CD8-positive, alpha-beta memory T cell (primary cell): ENCODE data around the gene FEZF2. TPM values are rescaled to one million over a fixed set of nuclear protein-coding genes. Genes with fewer than 3 reads are reported as not detected.

Source experiments
- CTCF ChIA-PET: fragments of 350-600 bp; sonication (Branson Sonifier 250); formaldehyde crosslinking; loops from one replicate; lab custom pipeline; 2021; ENCODE audit warnings: antibody characterized with exemption; lab: Charles Lee
- POLR2A ChIA-PET: fragments of 350-600 bp; sonication (Branson Sonifier 250); formaldehyde crosslinking; loops from one replicate; lab custom pipeline; 2021; ENCODE audit warnings: antibody characterized with exemption; lab: Charles Lee
- DNase-seq, 5 donors: peaks; one replicate each; pipeline versions ENCODE4 v3.0.0 to v3.0.0-alpha.2; 2020 to 2022; ENCODE audit warnings: mixed read lengths in 1 of 5
- H3K27ac ChIP-seq: one replicate; pipeline ENCODE4 v1.7.0; 2013; ENCODE audit warnings: low read depth, mild to moderate bottlenecking, low read length, moderate library complexity
- H3K27me3 ChIP-seq: 2 replicates; pipeline ENCODE4 v1.7.0; 2013; ENCODE audit warnings: low read length, mild to moderate bottlenecking; ENCODE audit not compliant: insufficient read depth, poor library complexity, severe bottlenecking
- H3K36me3 ChIP-seq: 2 replicates; pipeline ENCODE4 v1.7.0; 2013; ENCODE audit warnings: mild to moderate bottlenecking, low read length, moderate library complexity; ENCODE audit not compliant: insufficient read depth
- H3K4me1 ChIP-seq: 2 replicates; pipeline ENCODE4 v1.7.0; 2013; ENCODE audit warnings: mild to moderate bottlenecking, low read length, moderate library complexity; ENCODE audit not compliant: insufficient read depth
- H3K4me3 ChIP-seq: 2 replicates; pipeline ENCODE4 v1.7.0; 2013; ENCODE audit warnings: mild to moderate bottlenecking, low read length
- H3K9me3 ChIP-seq: 2 replicates; pipeline ENCODE4 v1.7.0; 2013; ENCODE audit warnings: mild to moderate bottlenecking, low read length
- H3K27ac Mint-ChIP-seq, 8 donors: one replicate each; pipeline ENCODE4 v1.8.0; 2020 to 2021; ENCODE audit warnings: mixed read lengths in 8 of 8, mild to moderate bottlenecking in 6 of 8, inconsistent platforms in 3 of 8, moderate library complexity in 3 of 8
- H3K27me3 Mint-ChIP-seq, 2 donors: one replicate each; pipeline ENCODE4 v1.8.0; 2020 to 2021; ENCODE audit warnings: mixed read lengths in 2 of 2, mild to moderate bottlenecking in 1 of 2, moderate library complexity in 1 of 2
- H3K36me3 Mint-ChIP-seq, 3 donors: one replicate each; pipeline ENCODE4 v1.8.0; 2020 to 2021; ENCODE audit warnings: mixed read lengths in 3 of 3, inconsistent platforms in 1 of 3, mild to moderate bottlenecking in 1 of 3
- H3K4me1 Mint-ChIP-seq, 3 donors: one replicate each; pipeline ENCODE4 v1.8.0; 2020 to 2021; ENCODE audit warnings: mixed read lengths in 3 of 3, inconsistent platforms in 1 of 3, mild to moderate bottlenecking in 1 of 3
- H3K4me3 Mint-ChIP-seq, 7 donors: one replicate each; pipeline ENCODE4 v1.8.0; 2020 to 2021; ENCODE audit warnings: mixed read lengths in 7 of 7, mild to moderate bottlenecking in 6 of 7, moderate library complexity in 4 of 7, inconsistent platforms in 2 of 7
- H3K9me3 Mint-ChIP-seq, 5 donors: one replicate each; pipeline ENCODE4 v1.8.0; 2020 to 2022; ENCODE audit warnings: mixed read lengths in 5 of 5, mild to moderate bottlenecking in 3 of 5, moderate library complexity in 2 of 5, inconsistent platforms in 1 of 5
- polyA plus RNA-seq: library from polyadenylated mRNA; unstranded; fragments of 300-500 nt; fragmentation: Illumina TruSeq; gene quantifications from one replicate; pipeline ENCODE4 v1.2.3, GENCODE V29; 2021
- total RNA-seq, 2 experiments: library from RNA; stranded (reverse); gene quantifications; one replicate each; pipeline ENCODE4 v1.2.3, GENCODE V29; 2021

Gene FEZF2
- total and polyA plus RNA-seq, 3 experiments from 2014 or later: not detected

GRCh38 chr3:62405135-62405534, 31.8 kb upstream of the FEZF2 start:
- ChIA-PET POLR2A (no interaction called here), CTCF (no interaction called here)
- Histone ChIP-seq H3K4me3 (no peak overlapping the region), H3K27me3 (no peaks in the 10 kb centered on the region), H3K36me3 (no peaks in the 10 kb centered on the region), H3K9me3 (no peaks in the 10 kb centered on the region), H3K27ac (no peak overlapping the region), H3K4me1 (no peaks in the 10 kb centered on the region)
- Mint-ChIP-seq H3K4me1 (no peaks in the 10 kb centered on the region), H3K9me3 (peaks cover 0 to 6% (median 0%) of the 10 kb centered on the region in 5 donors), H3K27ac (no peak overlapping the region), H3K4me3 (no peak overlapping the region), H3K27me3 (peaks cover 0 to 9% of the 10 kb centered on the region in 2 donors), H3K36me3 (peaks cover 0 to 2% (median 0%) of the 10 kb centered on the region in 3 donors)
- DNase-seq: no peak

GRCh38 chr3:62404321-62404720, 31.0 kb upstream of the FEZF2 start:
- Histone ChIP-seq H3K27ac (no peak overlapping the region), H3K4me3 (no peak overlapping the region), H3K4me1 (no peaks in the 10 kb centered on the region), H3K27me3 (no peaks in the 10 kb centered on the region), H3K9me3 (no peaks in the 10 kb centered on the region), H3K36me3 (no peaks in the 10 kb centered on the region)
- Mint-ChIP-seq H3K4me1 (no peaks in the 10 kb centered on the region), H3K4me3 (no peak overlapping the region), H3K27me3 (peaks cover 0 to 9% of the 10 kb centered on the region in 2 donors), H3K9me3 (peaks cover 0 to 2% (median 0%) of the 10 kb centered on the region in 5 donors), H3K27ac (no peak overlapping the region), H3K36me3 (peaks cover 0 to 2% (median 0%) of the 10 kb centered on the region in 3 donors)
- DNase-seq: no peak
- ChIA-PET CTCF (no interaction called here), POLR2A (no interaction called here)

GRCh38 chr3:62403765-62404164, 30.4 kb upstream of the FEZF2 start:
- ChIA-PET CTCF (no interaction called here), POLR2A (no interaction called here)
- H3K36me3 Mint-ChIP-seq: peaks cover 0 to 2% (median 0%) of the 10 kb centered on the region in 3 donors
- no peak overlapping the region for H3K4me3 Mint-ChIP-seq
- H3K27ac Mint-ChIP-seq: no peak overlapping the region
- H3K9me3 Mint-ChIP-seq: peaks cover 0 to 2% (median 0%) of the 10 kb centered on the region in 5 donors
- H3K4me1 ChIP-seq: no peaks in the 10 kb centered on the region
- no peaks in the 10 kb centered on the region for H3K4me1 Mint-ChIP-seq
- H3K27ac ChIP-seq: no peak overlapping the region
- H3K27me3 ChIP-seq: no peaks in the 10 kb centered on the region
- H3K36me3 ChIP-seq: no peaks in the 10 kb centered on the region
- no peak for DNase-seq
- H3K9me3 ChIP-seq: no peaks in the 10 kb centered on the region
- H3K4me3 ChIP-seq: no peak overlapping the region
- H3K27me3 Mint-ChIP-seq: peaks cover 0 to 9% of the 10 kb centered on the region in 2 donors

GRCh38 chr3:62392626-62393292, 19.4 kb upstream of the FEZF2 start:
- no peak overlapping the region for H3K27ac ChIP-seq
- H3K9me3 ChIP-seq: no peaks in the 10 kb centered on the region
- H3K36me3 Mint-ChIP-seq: no peaks in the 10 kb centered on the region
- ChIA-PET POLR2A (no interaction called here), CTCF (no interaction called here)
- H3K27ac Mint-ChIP-seq: no peak overlapping the region
- H3K36me3 ChIP-seq: no peaks in the 10 kb centered on the region
- H3K4me3 Mint-ChIP-seq: no peak overlapping the region
- peaks cover 1 to 7% of the 10 kb centered on the region in 2 donors for H3K27me3 Mint-ChIP-seq
- no peak overlapping the region for H3K4me3 ChIP-seq
- H3K9me3 Mint-ChIP-seq: peaks cover 3 to 11% (median 4%) of the 10 kb centered on the region in 5 donors
- DNase-seq: no peak
- no peaks in the 10 kb centered on the region for H3K4me1 Mint-ChIP-seq
- H3K4me1 ChIP-seq: no peaks in the 10 kb centered on the region
- H3K27me3 ChIP-seq: no peaks in the 10 kb centered on the region

GRCh38 chr3:62387251-62387650, 13.9 kb upstream of the FEZF2 start:
- H3K9me3 Mint-ChIP-seq: peaks cover 2 to 7% (median 3%) of the 10 kb centered on the region in 5 donors
- POLR2A ChIA-PET: no interaction called here
- H3K36me3 Mint-ChIP-seq: no peaks in the 10 kb centered on the region
- Histone ChIP-seq H3K27me3 (no peaks in the 10 kb centered on the region), H3K36me3 (no peaks in the 10 kb centered on the region), H3K9me3 (no peaks in the 10 kb centered on the region), H3K4me3 (no peak overlapping the region), H3K4me1 (no peaks in the 10 kb centered on the region), H3K27ac (no peak overlapping the region)
- no peak for DNase-seq
- H3K4me3 Mint-ChIP-seq: no peak overlapping the region
- CTCF ChIA-PET: no interaction called here
- no peaks in the 10 kb centered on the region for H3K4me1 Mint-ChIP-seq
- H3K27me3 Mint-ChIP-seq: peaks cover under 1 to 1% of the 10 kb centered on the region in 2 donors
- H3K27ac Mint-ChIP-seq: no peak overlapping the region

GRCh38 chr3:62379321-62379798, 6.0 kb upstream of the FEZF2 start:
- Mint-ChIP-seq H3K4me1 (peaks cover 0 to 4% (median 1%) of the 10 kb centered on the region in 3 donors), H3K4me3 (no peak overlapping the region), H3K27me3 (peaks cover 39 to 66% of the 10 kb centered on the region in 2 donors), H3K9me3 (peaks cover 0 to 11% (median 5%) of the 10 kb centered on the region in 5 donors), H3K27ac (no peak overlapping the region), H3K36me3 (no peaks in the 10 kb centered on the region)
- DNase-seq: no peak
- H3K4me3 ChIP-seq: no peak overlapping the region
- POLR2A ChIA-PET: no interaction called here
- H3K36me3 ChIP-seq: no peaks in the 10 kb centered on the region
- CTCF ChIA-PET: no interaction called here
- no peaks in the 10 kb centered on the region for H3K9me3 ChIP-seq
- H3K27ac ChIP-seq: no peak overlapping the region
- H3K4me1 ChIP-seq: no peaks in the 10 kb centered on the region
- peaks cover 8% of the 10 kb centered on the region for H3K27me3 ChIP-seq

GRCh38 chr3:62378921-62379320, 5.6 kb upstream of the FEZF2 start:
- H3K27me3 ChIP-seq: peaks cover 12% of the 10 kb centered on the region

GRCh38 chr3:62378311-62378789, 5.0 kb upstream of the FEZF2 start:
- H3K4me3 ChIP-seq: no peak overlapping the region

More at GRCh38 chr3:62378921-62379320, 5.6 kb upstream of the FEZF2 start:
- peaks cover 0 to 11% (median 5%) of the 10 kb centered on the region in 5 donors for H3K9me3 Mint-ChIP-seq
- no peak overlapping the region for H3K4me3 Mint-ChIP-seq
- DNase-seq: no peak
- H3K27me3 Mint-ChIP-seq: peaks cover 43 to 70% of the 10 kb centered on the region in 2 donors
- peaks cover 3 to 8% (median 5%) of the 10 kb centered on the region in 3 donors for H3K4me1 Mint-ChIP-seq
- H3K27ac Mint-ChIP-seq: no peak overlapping the region
- H3K9me3 ChIP-seq: no peaks in the 10 kb centered on the region
- H3K36me3 ChIP-seq: no peaks in the 10 kb centered on the region
- ChIA-PET POLR2A (no interaction called here), CTCF (no interaction called here)
- H3K4me3 ChIP-seq: no peak overlapping the region
- H3K4me1 ChIP-seq: no peaks in the 10 kb centered on the region
- H3K36me3 Mint-ChIP-seq: no peaks in the 10 kb centered on the region
- no peak overlapping the region for H3K27ac ChIP-seq

More at GRCh38 chr3:62378311-62378789, 5.0 kb upstream of the FEZF2 start:
- Mint-ChIP-seq H3K27me3 (peaks cover 43 to 74% of the 10 kb centered on the region in 2 donors), H3K4me3 (no peak overlapping the region), H3K4me1 (peaks cover 3 to 9% (median 5%) of the 10 kb centered on the region in 3 donors), H3K9me3 (peaks cover 0 to 9% (median 5%) of the 10 kb centered on the region in 5 donors), H3K36me3 (no peaks in the 10 kb centered on the region), H3K27ac (no peak overlapping the region)
- CTCF ChIA-PET: no interaction called here
- H3K27ac ChIP-seq: no peak overlapping the region
- DNase-seq: no peak
- H3K9me3 ChIP-seq: no peaks in the 10 kb centered on the region
- peaks cover 12% of the 10 kb centered on the region for H3K27me3 ChIP-seq
- no peaks in the 10 kb centered on the region for H3K4me1 ChIP-seq
- no peaks in the 10 kb centered on the region for H3K36me3 ChIP-seq
- POLR2A ChIA-PET: no interaction called here
